Diencephalon (tissue), 1 donor: ENCODE data around the gene DNAI4. TPM values are rescaled to one million over a fixed set of nuclear protein-coding genes. Genes with fewer than 3 reads are reported as not detected.

Source experiments
- total RNA-seq: library from RNA; depleted of rRNA; stranded (reverse); fragments of >200 nt; gene quantifications from one replicate; pipeline ENCODE4 v1.2.3, GENCODE V29; 2014

Gene DNAI4, protein sequence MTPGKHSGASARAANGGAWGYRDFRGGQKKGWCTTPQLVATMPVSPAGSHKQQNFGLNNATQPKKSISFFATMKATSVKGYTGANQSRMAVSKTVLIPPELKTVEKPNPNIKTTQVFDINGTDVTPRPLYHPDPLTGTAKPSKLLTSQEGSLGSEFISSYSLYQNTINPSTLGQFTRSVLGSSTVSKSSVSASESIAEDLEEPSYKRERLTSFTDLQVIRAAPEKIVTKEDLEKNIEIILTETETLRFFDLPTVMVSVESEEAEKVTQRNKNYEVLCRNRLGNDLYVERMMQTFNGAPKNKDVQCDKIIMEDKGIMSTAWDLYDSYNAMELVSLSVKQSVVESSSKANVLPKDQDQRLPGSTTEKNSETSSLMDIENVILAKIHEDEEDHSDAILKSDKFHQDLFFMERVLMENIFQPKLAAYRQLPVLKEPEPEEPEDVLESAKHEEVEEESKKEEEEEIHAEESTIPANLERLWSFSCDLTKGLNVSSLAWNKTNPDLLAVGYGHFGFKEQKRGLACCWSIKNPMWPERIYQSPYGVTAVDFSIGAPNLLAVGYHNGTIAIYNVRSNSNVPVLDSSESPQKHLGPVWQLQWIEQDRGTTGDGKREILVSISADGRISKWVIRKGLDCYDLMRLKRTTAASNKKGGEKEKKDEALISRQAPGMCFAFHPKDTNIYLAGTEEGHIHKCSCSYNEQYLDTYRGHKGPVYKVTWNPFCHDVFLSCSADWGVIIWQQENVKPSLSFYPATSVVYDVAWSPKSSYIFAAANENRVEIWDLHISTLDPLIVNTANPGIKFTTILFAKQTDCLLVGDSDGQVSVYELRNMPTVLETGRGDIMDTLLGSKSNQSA
- total RNA-seq: 81.0 TPM

DNA sequence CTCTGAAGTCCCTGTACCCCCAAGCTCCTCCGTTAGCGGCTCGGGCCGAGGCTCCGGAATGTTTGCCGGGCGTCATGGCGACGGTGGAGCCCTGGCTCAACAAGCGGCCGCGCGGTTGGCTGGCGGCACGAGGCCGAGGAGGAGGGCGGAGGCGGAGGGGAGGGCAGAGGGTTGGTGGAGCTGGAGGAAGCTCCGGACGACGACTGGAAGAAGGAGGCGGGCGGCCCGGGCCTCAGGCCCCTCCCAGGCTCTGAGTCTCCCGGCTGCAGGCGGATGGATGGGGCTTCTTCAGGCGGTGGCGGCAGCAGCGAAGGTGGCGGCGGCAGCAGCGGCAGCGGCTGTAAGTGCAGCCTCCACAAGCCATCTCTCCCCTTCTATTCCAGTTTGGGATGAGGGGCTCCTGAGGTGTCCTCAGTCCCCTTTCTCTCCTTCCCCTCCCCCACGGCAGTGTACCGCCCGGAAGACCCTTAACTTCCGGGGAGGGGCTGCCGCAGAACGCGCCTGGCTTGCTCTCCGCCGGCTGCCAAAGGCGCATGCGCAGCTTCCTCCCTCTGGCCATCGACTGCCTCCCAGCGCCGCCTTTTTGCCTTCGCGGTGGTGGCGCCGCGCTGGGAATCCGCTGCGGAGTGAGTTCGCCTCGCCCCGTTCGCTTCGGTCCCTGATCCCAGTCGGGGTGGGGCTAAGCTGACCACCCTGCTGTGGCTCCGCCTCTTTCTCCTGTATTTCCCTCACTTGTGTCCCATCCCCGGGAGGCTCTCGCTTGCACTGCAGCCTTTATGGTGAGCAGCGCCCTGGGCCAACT is at the start of gene DNAI4, which contains the start of gene MIER1:
TSS of gene DNAI4 (minus strand) at position 101 of the 802 bp plus-strand sequence. CDS start at position 76, 25 bp downstream.
TSS of gene MIER1 (plus strand) at position 235 of the 802 bp plus-strand sequence. CDS start at position 274, 39 bp downstream.

Other genes with a start within 250 kb of the DNAI4 start
- gene DYNLT5, start 172.4 kb downstream of the DNAI4 start, total RNA-seq: 26.1 TPM
- gene INSL5, start 123.6 kb downstream of the DNAI4 start, total RNA-seq: not detected
- 34.1 TPM for gene MIER1, start 134 bp upstream of the DNAI4 start, total RNA-seq
- 14.1 TPM for gene SLC35D1, start 129.3 kb upstream of the DNAI4 start, total RNA-seq
- gene C1orf141, start 210.1 kb upstream of the DNAI4 start, total RNA-seq: 0.69 TPM
- not detected for gene IL23R, start 241.6 kb upstream of the DNAI4 start, total RNA-seq